NCI-H146 (cell line): Measurements from ENCODE around the gene CST7.
"Not testable (repeated sequence)": the region's sequence is repeated elsewhere in the genome, so short reads cannot be mapped to it uniquely, and the experiment has no call there.

Source experiments
- DNase-seq: peaks from one replicate; lab custom pipeline; 2025; lab: John Stamatoyannopoulos, UW

Gene CST7

GRCh38 chr20:24929867-24930723 is 19.0 kb upstream of the CST7 start:
- DNase-seq = not testable (repeated sequence)

- not testable (repeated sequence) for DNase-seq
Observed at GRCh38 chr20:24930724-24931688, 18.1 kb upstream of the CST7 start.

- not testable (repeated sequence) for DNase-seq
Observed at GRCh38 chr20:24931893-24932292, 17.2 kb upstream of the CST7 start.

- DNase-seq = no peak
Observed at GRCh38 chr20:24933266-24933908, 15.7 kb upstream of the CST7 start.

DNA sequence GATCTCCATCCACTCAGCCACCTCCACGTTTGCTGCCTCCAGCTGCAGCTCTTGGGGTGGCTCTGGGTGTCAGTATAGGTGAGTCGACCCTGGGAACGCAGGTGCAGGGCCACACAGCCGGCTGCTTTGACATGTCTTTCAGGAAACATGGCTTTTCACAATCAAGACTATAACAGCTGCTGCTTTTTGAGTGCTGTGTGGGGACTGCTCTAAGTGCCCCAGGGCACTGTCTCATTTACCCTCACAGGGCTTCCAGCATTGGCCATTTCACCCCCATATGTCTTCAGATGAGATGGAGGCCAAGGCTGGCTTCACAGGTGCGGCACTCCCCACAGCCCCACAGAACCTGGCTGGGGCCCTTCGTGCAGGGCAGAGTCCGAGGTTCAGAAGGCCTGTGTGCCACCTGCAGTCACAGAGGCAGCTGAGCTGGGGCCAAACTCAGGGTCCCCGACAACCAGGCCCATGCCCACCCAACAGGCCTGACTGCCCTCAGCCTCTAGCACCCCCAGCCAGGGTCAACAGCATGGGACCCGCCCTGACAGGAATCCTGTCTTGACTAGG is 14.9 kb upstream of the CST7 start:
- DNase-seq = no peak

DNA sequence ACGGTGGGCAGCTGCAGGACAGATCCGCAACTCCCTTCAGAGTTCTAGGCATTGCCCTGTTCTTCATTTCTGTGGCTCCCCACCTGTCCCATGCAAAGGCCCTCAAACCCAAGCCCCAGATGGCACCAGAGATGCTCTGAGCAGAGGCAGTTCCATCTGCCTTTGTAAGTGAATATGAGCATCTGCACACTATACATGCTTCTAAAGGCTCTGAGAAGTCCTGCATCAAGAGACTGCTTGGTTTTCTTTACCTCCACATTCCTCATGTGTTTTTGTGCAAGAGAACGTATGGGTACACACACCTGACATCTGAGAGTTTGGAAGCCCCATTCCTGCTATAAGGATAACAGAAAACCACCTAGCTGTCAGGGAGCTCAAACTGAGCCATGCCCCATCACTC is 14.4 kb upstream of the CST7 start:
- DNase-seq = no peak

- no peak for DNase-seq
Observed at GRCh38 chr20:24935140-24935539, 13.9 kb upstream of the CST7 start.

DNA sequence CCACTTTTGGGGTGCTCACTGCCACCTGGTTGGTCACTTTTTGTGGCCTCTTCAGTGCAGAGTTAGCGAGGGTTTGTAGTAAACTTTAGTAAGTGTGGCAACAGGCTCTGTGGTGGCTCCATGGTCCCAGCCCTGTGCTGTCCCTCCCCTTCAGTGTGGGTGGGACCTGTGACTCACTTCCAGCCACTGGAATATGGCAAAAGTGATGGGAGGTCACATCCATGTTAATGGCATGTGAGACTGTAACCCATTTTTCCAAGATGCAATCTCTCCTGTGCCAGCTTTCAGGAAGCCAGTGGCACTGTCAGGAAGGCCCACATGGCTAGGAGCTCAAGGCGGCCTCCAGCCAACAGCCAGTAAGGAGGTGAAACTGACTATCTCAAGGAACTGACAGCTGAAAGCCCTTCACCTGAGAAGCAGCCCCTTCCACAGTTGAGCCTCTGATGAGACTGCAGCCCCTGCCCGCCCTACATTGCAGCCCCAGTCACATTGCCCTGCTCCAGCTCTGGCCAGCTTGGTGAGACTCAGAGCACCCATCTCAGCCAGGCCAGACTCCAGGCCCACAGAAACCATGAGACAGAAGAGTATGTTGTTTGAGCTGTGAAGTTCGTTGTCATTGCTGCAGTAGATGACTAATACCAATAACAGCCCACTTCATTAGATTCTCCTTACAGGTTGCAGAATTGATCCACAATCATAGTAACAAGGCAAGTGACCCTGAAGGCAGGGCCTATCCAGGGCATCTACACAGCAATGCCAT is 13.1 kb upstream of the CST7 start:
- DNase-seq = no peak

DNA sequence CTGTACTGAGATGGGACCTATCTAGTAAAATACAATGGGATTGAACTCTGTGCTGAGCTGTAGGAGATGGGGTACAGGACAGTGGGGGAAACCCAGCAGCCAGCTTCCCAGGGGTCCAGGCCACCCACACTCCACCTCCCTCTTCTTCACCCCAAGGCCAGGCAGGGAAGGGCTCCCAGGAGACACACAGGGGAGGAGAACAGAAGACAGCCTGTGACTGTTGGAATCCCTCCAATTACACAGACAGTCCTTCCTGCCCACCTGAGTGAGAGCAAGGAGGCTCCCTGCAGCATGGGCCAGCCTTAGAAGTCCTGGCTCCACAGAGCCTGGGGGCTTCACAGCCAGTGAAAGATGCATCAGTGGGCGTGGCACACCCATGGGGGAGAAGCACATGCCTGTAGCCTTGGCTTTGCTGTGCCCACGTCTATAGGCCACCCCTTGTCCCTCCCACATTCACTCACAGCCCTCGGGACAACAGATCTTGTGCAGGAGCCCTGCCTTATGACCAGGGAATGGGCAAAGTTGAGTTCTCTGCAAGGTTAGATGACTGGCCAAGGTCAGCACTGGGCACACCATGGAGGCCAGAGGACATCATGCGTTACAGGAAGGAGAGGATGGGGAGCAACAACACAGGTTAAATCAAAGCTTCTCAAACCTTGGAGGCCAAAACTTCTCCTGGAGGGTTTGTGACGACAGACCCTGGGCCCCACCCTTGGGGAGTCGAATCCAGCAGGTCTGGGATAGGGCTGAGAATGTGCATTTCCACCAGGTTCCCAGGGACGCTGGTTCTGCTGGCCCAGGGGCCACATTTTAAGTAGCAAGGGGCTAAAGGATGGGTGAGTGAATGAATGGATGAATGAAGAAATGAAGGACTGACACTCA is 12.3 kb upstream of the CST7 start:
- DNase-seq = no peak

- DNase-seq = no peak
Observed at GRCh38 chr20:24937579-24937978, 11.5 kb upstream of the CST7 start.

DNA sequence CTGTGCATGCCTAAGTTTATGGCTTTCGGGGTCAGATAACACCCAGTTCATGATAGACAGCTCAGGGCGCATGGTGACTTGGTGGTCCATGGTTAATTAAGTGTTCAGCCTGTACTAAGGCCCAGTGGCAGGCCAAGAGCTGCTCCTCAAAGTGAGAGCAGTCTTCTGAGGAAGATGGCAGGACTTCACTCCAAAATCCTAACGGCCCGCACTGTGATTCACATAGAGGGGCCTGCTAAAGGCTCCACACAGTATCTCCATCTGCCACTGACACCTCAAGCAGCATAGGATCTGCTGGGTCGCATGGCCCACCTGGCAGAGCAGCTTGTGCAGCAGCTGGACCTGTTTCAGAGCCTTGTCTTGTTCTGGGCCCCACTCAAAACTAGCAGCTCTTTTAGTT is 10.6 kb upstream of the CST7 start:
- DNase-seq = no peak

DNA sequence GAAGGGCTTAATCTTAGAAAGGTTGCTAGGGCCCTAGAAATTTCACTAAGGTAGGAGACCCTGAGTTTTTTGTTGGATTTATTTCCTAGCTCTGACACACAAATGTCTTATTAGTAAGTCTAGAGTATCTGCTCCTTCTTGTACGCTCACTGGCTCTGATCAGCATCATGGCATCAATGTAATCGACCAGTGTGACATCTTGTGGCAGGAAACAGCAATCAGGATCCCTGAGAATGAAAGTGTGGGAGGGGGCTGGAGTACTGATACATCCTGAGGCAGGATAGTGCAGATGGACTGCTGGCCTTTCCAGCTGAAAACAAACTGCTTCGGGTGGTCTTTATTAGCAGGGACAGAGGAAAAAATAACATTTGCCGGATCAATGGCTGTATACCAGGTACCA is 10.0 kb upstream of the CST7 start:
- no peak for DNase-seq

GRCh38 chr20:24942679-24943078 is 6.4 kb upstream of the CST7 start:
- no peak for DNase-seq

DNA sequence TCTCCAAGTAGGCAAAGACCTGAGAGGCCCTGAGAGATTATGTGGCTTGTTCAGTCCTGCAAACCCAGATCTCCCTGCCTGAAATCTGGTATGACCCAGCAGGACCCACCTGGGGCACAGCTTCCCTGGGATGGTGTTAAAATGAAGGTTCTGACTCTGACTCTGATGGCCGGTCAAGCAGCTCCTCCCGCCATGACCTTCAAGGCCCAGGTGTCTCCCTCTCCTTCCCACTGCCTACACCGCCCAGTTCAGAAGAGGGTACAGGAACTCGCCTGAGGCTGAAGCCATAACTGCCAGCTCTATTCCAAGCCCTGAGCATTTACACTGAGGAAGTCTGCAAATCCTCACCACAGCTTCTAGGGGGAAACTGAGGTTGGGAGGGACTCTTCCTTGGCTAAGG is 5.9 kb upstream of the CST7 start:
- no peak for DNase-seq

DNA sequence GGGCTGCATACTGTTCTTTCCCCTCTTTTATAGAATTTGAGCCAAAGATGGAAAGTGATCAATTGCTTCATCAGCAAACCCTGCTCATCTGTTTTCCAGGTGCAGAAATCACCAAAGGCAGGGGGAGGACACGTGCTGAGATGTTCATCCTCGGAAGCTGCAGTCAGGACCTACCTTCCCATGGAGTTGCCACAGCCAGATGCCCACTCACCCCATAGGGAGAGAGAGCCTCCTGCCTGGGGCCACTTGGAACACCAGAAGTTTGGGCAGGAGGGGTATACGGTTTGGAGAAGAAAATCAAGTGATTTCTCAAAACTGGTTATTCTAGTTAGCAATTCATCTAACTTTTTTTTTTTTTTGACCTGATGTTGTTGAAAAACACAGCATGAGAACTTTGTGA is 5.3 kb upstream of the CST7 start:
- DNase-seq = no peak

GRCh38 chr20:24946376-24946775 is 2.7 kb upstream of the CST7 start:
- not testable (repeated sequence) for DNase-seq

DNA sequence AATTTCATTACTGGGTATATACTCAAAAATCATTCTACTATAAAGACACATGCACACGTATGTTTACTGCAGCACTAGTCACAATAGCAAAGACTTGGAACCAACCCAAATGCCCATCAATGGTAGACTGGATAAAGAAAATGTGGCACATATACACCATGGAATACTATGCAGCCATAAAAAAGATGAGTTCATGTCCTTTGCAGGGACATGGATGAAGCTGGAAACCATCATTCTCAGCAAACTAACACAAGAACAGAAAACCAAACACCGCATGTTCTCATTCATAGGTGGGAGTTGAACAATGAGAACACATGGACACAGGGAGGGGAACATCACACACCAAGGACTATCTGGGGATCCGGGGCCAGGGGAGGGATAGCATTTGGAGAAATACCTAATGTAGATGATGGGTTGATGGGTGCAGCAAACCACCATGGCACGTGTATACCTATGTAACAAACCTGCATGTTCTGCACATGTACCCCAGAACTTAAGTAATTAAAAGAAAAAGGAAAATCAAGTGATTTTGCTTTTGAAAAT is 602 bp upstream of the CST7 start:
- not testable (repeated sequence) for DNase-seq

DNA sequence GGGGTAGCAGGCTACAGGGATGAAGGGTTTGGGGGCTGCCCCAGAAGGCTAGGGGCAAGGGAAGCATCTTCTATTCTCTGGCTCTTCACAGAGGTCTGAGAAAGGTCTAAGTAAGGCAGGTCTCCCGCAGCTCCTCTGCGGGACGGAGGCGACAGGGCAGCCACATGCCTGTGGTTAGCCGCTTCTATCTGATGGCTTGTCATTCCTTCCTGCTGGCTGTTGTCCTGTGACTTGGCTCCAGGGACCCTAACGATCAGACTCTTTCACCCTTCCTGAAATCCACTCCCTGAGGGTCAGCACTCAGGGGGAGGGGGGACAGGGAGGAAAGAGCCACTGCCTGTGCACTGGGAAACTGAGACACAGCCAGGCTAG is 673 bp downstream of the CST7 start:
- no peak for DNase-seq

- no peak for DNase-seq
Observed at GRCh38 chr20:24950128-24950835, 1.2 kb downstream of the CST7 start.
